Right ventricle myocardium superior (tissue), 1 donor: ENCODE results near the gene SLIT3. TPM values are rescaled to one million over a fixed set of nuclear protein-coding genes. Genes with fewer than 3 reads are reported as not detected.

Experiments
- ATAC-seq: fragments of 200-7000 bp; cut with Tn5 transposase; one replicate; pipeline ENCODE4 v1.9.1; 2020; ENCODE audit warnings: mild to moderate bottlenecking; ENCODE audit not compliant: poor library complexity
- DNase-seq: peaks from one replicate; pipeline ENCODE4 v3.0.0-alpha.2; 2020
- intact Hi-C: fragments of 100-400 bp; cut with DNase I; formaldehyde crosslinking; loops from one replicate; pipeline ENCODE4 v1.11.2; 2022
- total RNA-seq: library from RNA; stranded (reverse); fragmentation: NEBNext Ultra II Directional; extraction: Animal tissue kit (Norgen Biotek cat#: 25700); gene quantifications from one replicate; pipeline ENCODE4 v1.2.1, GENCODE V29; 2021
- donor health status: DM: no; HTN: yes; CAD: no; lungs with severe emphysema.

SLIT3 gene
- total RNA-seq, 1 donor from 2014 or later: 12.5 TPM

- ATAC-seq: no peak
- no peak for DNase-seq
- intact Hi-C loops: no loop called here
These were observed 322.9 kb downstream of the SLIT3 start for GRCh38 chr5:168978015-168978414.

GRCh38 chr5:168976311-168976970 lies 324.5 kb downstream of the SLIT3 start:
- ATAC-seq (no peak), DNase-seq (no peak)
- intact Hi-C loops: no loop called here

DNA sequence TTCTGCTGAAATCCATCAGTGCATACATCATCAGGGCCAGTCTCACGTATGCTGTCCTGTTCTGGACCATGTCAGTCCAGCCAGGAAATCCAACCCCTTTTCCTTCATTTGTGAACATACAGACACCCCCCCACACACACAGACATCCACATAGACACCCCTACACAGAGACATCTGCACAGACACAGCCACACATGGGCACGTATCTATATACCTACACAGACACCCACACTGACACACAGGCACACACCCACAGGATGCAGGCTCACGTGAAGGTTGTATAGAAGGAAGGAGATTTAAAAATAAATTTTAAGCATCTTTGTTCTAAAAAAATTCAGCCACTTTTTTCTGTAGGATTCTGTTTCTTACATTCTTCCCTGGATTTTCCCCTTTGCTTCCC lies 325.6 kb downstream of the SLIT3 start:
- DNase-seq (no peak), ATAC-seq (no peak)
- intact Hi-C loops: no loop called here

DNA sequence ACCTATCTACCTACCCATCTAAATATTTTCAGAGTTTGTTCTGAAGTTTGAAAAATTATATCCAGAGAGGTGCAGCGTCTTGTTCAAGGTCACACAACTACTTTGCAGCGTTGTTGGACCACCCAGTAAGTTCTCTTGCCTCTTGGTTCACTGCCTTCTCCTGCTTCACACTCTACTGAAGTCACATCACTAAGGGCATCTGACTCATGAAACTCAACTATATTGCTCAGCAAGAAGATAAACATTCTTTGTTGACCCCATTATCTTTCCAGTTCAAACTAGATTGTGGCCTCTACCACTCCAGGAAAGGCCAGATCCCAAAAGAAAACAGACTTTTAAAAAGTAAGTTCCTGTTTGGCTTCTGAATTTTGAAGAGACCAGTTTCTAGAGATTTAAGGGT lies 326.9 kb downstream of the SLIT3 start:
- intact Hi-C loops: no loop called here
- ATAC-seq (no peak), DNase-seq (no peak)

- intact Hi-C loops: no loop called here
- ATAC-seq (peak; percentile 76), DNase-seq (no peak)
These were observed 328.2 kb downstream of the SLIT3 start for GRCh38 chr5:168972731-168973130.

- ATAC-seq (no peak), DNase-seq (no peak)
- intact Hi-C loops: no loop called here
These were observed 329.8 kb downstream of the SLIT3 start for GRCh38 chr5:168971100-168971499.

GRCh38 chr5:168969326-168969886 lies 331.5 kb downstream of the SLIT3 start:
- no peak for DNase-seq
- ATAC-seq: no peak
- intact Hi-C loops: no loop called here

DNA sequence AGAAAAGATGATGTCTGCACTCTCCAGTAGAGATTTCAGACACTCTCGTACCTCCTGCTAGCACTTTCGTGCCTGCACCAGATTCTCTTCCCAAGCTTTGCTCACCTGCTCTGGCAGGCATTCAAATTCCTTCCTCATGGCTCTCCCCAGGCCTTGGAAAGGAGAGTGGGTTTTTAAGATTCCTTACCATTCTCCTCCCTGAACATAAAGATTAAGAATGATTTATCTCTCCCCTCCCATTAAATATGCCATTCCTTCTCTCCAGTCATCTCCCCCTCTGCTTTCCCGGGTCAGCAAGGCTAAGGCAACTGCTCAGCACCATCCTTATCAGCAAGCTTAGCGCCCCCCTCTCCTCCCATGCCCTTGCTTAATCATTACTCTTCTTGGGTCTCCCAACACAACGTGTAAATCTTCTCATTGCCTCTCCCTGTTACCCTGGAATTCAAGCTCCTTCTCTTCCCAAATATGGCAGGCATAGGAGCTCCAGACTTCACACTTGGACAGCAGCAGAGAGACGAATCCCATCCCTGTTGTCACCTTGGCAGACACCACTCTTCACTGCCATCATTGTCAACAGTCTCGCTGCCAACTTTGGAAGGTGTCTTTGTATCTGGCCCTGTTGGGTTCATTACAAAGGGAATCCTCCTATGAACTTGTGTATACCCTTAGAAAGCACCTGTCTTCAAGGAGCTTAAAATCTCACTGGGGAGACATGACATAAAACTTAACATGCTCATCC lies 332.9 kb downstream of the SLIT3 start:
- ATAC-seq: no peak
- intact Hi-C loops: no loop called here
- DNase-seq: no peak

DNA sequence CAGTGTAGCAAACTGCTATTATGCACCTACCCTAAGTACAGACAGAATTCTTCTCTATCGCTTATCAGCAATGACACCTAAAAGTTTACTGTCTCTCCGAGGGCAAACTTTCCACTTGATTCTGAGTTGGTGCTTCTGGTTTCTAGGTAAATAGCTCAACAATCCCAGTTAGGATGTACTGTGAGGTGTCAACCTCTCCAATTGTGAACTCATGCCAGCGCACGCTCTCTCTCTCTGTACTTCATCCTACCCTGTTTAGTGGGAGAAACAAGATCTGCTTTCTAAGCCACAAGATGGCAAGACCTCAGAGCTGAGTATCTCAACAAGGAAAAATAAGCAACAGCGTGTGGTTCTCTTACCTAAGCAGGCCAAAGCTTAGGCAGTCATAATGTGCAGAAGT lies 335.3 kb downstream of the SLIT3 start:
- peak; percentile 34 for ATAC-seq

DNA sequence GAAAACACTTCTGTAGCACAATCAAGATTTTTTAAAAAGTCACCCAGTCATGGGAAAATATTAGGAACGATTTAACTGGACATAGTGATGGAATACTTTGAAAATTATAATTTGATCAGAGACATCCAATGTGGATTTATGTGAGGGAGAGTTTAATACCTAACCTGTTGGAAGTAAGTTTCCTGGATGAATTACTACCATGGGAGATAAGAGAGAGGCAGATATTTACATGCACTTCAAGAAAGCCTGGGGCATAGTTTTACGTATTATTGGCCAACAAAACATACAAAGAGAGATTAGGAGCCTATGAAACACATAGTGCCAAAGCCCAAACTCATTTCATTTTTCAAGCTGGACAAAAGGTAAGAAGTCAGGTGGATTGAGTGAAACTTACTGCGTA lies 336.8 kb downstream of the SLIT3 start:
- ATAC-seq: no peak
- intact Hi-C loops: no loop called here

More for the DNA sequence above, 335.3 kb downstream of the SLIT3 start:
- intact Hi-C loops: no loop called here
- no peak for DNase-seq

GRCh38 chr5:168962306-168962705 lies 338.6 kb downstream of the SLIT3 start:
- ATAC-seq (no peak), DNase-seq (no peak)
- intact Hi-C loops: no loop called here

More for the DNA sequence above, 336.8 kb downstream of the SLIT3 start:
- DNase-seq: no peak

- intact Hi-C loops: no loop called here
- ATAC-seq: no peak
These were observed 339.3 kb downstream of the SLIT3 start for GRCh38 chr5:168961681-168962080.

DNA sequence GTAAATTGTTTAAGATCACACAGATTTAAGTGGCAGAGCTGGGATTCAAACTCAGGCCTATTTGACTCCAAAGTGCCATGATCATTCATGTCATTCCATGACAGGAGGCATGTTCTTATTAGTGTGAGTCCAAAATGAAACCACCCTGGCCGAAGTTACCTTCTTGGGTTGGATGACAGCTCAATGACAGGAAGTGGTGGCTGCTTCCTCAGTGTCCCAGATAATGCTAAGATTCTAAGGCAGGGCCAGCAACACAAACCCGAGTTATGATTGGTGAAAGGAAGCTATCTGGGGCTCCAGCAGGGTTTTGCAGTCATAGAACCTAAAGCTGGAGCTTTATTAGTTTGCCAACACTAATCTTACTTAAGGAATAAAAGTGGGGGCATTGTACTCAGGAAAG lies 340.4 kb downstream of the SLIT3 start:
- ATAC-seq (no peak), DNase-seq (no peak)
- intact Hi-C loops: no loop called here

More at GRCh38 chr5:168961681-168962080, 339.3 kb downstream of the SLIT3 start:
- no peak for DNase-seq

DNA sequence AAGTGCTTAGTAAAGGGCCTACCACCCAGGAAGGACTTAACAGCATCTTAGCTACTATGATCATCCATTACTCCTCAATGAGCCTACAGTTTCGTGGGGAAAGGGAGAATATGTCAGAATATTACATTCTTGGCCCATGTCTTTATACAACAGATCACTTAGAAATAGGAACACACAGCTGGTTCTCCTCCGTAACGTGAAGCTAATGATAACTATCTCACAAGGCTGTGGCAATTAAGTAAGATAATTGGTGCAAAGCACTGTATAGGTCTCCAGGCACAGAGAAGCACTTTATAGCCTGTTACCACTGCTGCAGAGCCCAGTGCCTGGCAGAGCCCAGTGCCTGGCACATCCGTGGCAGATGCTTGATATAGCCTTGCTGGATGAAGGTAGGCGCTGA lies 347.6 kb downstream of the SLIT3 start:
- ATAC-seq (no peak), DNase-seq (no peak)
- intact Hi-C loops: no loop called here

- ATAC-seq: no peak
- intact Hi-C loops: no loop called here
- no peak for DNase-seq
These were observed 348.7 kb downstream of the SLIT3 start for GRCh38 chr5:168952196-168952595.

- intact Hi-C loops: no loop called here
- ATAC-seq (no peak), DNase-seq (no peak)
These were observed 349.2 kb downstream of the SLIT3 start for GRCh38 chr5:168951769-168952168.

DNA sequence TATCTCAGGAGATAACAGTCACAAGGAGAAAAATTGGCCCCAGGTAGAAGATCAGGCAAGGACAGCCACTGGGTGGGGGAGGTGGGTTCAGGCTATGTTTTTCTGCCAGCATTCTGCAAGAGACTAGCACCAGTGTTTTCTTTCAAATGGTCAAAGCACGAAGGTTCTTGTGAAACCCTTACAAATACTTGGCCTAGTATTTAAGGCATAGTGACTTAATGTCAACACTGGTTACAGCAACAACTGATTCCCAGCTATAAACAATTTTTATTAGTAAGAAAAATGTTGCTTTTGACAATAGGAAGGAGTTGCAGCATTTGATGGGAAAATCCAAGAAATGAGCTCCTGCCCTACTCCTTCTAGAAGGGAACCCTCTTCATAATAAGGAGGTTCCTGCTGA lies 349.6 kb downstream of the SLIT3 start:
- ATAC-seq: no peak
- no peak for DNase-seq
- intact Hi-C loops: no loop called here

GRCh38 chr5:168950241-168950951 lies 350.5 kb downstream of the SLIT3 start:
- DNase-seq (no peak), ATAC-seq (no peak)
- intact Hi-C loops: no loop called here

GRCh38 chr5:168948746-168949145 lies 352.2 kb downstream of the SLIT3 start:
- DNase-seq (no peak), ATAC-seq (no peak)
- intact Hi-C loops: loop anchor here (10.0 kb wide), 1 partner anchor 244 kb away; no protein-coding TSS in a partner anchor
